GM12891 (cell line): ENCODE data around the gene LRRC7.

ENCODE experiments used
- POLR2A ChIP-seq: IDR thresholded peaks from 2 replicates; pipeline ENCODE4 v1.6.1; 2011; ENCODE audit warnings: low read depth, low read length, control low read depth
- POLR2AphosphoS5 ChIP-seq: IDR thresholded peaks from 2 replicates; pipeline ENCODE4 v1.6.1; 2011; ENCODE audit warnings: low read depth, low read length, control low read depth
- POU2F2 ChIP-seq: IDR thresholded peaks from 2 replicates; pipeline ENCODE4 v1.6.1; 2011; ENCODE audit warnings: low read depth, mild to moderate bottlenecking, control low read depth, low read length, moderate library complexity

GRCh38 chr1:70005386-70006034 lies 437.8 kb downstream of the LRRC7 start:
- TF ChIP-seq POLR2A (no peak), POU2F2 (no peak), POLR2AphosphoS5 (no peak)
